Natural killer cell (primary cell): Measurements from ENCODE around the gene CLDN22. TPM values are rescaled to one million over a fixed set of nuclear protein-coding genes. Genes with fewer than 3 reads are reported as not detected.

Experiments
- ATAC-seq, 3 donors: fragments of 150-1000 bp in 2 of 3; fragments of 200-7000 bp in 1 of 3; cut with Tn5 transposase; 1 replicate in 1 of 3; 2 replicates in 2 of 3; pipeline ENCODE4 v1.10.0; 2021; ENCODE audit warnings: mild to moderate bottlenecking in 2 of 3, moderate library complexity in 2 of 3
- DNase-seq, 2 donors: peaks; one replicate each; pipeline versions ENCODE4 v3.0.0 to v3.0.0-alpha.2; 2013 to 2021; ENCODE audit warnings: mixed read lengths in 1 of 2
- H3K27ac ChIP-seq: one replicate; pipeline ENCODE4 v1.5.1; 2013; ENCODE audit warnings: mild to moderate bottlenecking, low read length
- H3K27me3 ChIP-seq: one replicate; pipeline ENCODE4 v1.6.1; 2013; ENCODE audit warnings: low read length; ENCODE audit not compliant: control insufficient read depth, insufficient read depth
- H3K36me3 ChIP-seq: one replicate; pipeline ENCODE4 v1.6.1; 2013; ENCODE audit warnings: low read length; ENCODE audit not compliant: control insufficient read depth, insufficient read depth
- H3K4me1 ChIP-seq: one replicate; pipeline ENCODE4 v1.6.1; 2013; ENCODE audit warnings: low read length; ENCODE audit not compliant: control insufficient read depth, insufficient read depth
- H3K4me3 ChIP-seq: one replicate; pipeline ENCODE4 v1.5.1; 2013; ENCODE audit warnings: low read length
- H3K9me3 ChIP-seq: one replicate; pipeline ENCODE4 v1.6.1; 2013; ENCODE audit warnings: low read length; ENCODE audit not compliant: control insufficient read depth, insufficient read depth
- H3K27ac Mint-ChIP-seq, 2 donors: one replicate each; pipeline ENCODE4 v1.8.0; 2022; ENCODE audit warnings: mild to moderate bottlenecking in 2 of 2, mixed read lengths in 2 of 2, moderate library complexity in 1 of 2
- H3K27me3 Mint-ChIP-seq, 2 donors: one replicate each; pipeline ENCODE4 v1.8.0; 2022; ENCODE audit warnings: low read depth in 2 of 2, mixed read lengths in 2 of 2
- H3K36me3 Mint-ChIP-seq: one replicate; pipeline ENCODE4 v1.8.0; 2022; ENCODE audit warnings: mixed read lengths
- H3K4me1 Mint-ChIP-seq, 2 donors: one replicate each; pipeline ENCODE4 v1.8.0; 2022; ENCODE audit warnings: mixed read lengths in 2 of 2
- H3K4me3 Mint-ChIP-seq: one replicate; pipeline ENCODE4 v1.8.0; 2022; ENCODE audit warnings: mild to moderate bottlenecking, moderate library complexity, mixed read lengths
- H3K9me3 Mint-ChIP-seq, 2 donors: one replicate each; pipeline ENCODE4 v1.8.0; 2022; ENCODE audit warnings: mixed read lengths in 2 of 2
- CTCF ChIP-seq: fragments of 200-600 bp; IDR thresholded peaks from one replicate; pipeline ENCODE4 v1.8.0; 2022; ENCODE audit warnings: antibody characterized with exemption
- whole genome bisulfite sequencing: methylation state at CpG from one replicate; pipeline ENCODE4 v1.1.7; 2013; ENCODE audit warnings: missing lambda C conversion rate; ENCODE audit not compliant: insufficient coverage; 5-methylcytosine and 5-hydroxymethylcytosine counted together
- intact Hi-C: fragments of 100-400 bp; cut with micrococcal nuclease; formaldehyde crosslinking; loops from one replicate; pipeline ENCODE4 v1.14.2; 2022
- total RNA-seq, 4 donors: library from RNA; stranded (reverse); fragments of 120-200 nt in 1 of 4; gene quantifications; one replicate each; pipeline versions ENCODE4 v1.2.3 to v1.2.4, GENCODE V29; 2013 to 2022

Gene CLDN22
- total RNA-seq, 3 donors from 2014 or later (not counting 1 experiment from before 2014, with no cell fraction given) = 0.25 to 0.60 TPM; not detected in 1

GRCh38 chr4:183318656-183319055 is 1.4 kb downstream of the CLDN22 start:
- Mint-ChIP-seq H3K4me3 (no peak overlapping the region), H3K27ac (no peak overlapping the region), H3K36me3 (no peaks in the 10 kb centered on the region), H3K9me3 (no peaks in the 10 kb centered on the region), H3K4me1 (peaks cover 18 to 36% of the 10 kb centered on the region in 2 donors), H3K27me3 (peaks cover 28 to 67% of the 10 kb centered on the region in 2 donors)
- H3K27me3 ChIP-seq = peaks cover 11% of the 10 kb centered on the region
- H3K4me3 ChIP-seq = no peak overlapping the region
- peaks cover 16% of the 10 kb centered on the region for H3K4me1 ChIP-seq
- H3K27ac ChIP-seq = no peak overlapping the region
- 65% methylated on average over 10 of the region's 10 CpGs for WGBS
- intact Hi-C loops = no loop called here
- no peak for TF ChIP-seq CTCF
- DNase-seq (no peak), ATAC-seq (peak in 2 of 3 donors; percentile 23 to 31)
- no peaks in the 10 kb centered on the region for H3K9me3 ChIP-seq
- H3K36me3 ChIP-seq = no peaks in the 10 kb centered on the region

GRCh38 chr4:183314806-183315205 is 5.3 kb downstream of the CLDN22 start:
- Histone ChIP-seq H3K9me3 (no peaks in the 10 kb centered on the region), H3K27ac (no peak overlapping the region), H3K27me3 (peaks cover 9% of the 10 kb centered on the region), H3K36me3 (no peaks in the 10 kb centered on the region), H3K4me3 (no peak overlapping the region), H3K4me1 (peaks cover 4% of the 10 kb centered on the region)
- H3K27ac Mint-ChIP-seq = no peak overlapping the region
- no peaks in the 10 kb centered on the region for H3K9me3 Mint-ChIP-seq
- H3K36me3 Mint-ChIP-seq = no peaks in the 10 kb centered on the region
- DNase-seq (no peak), ATAC-seq (no peak)
- H3K4me3 Mint-ChIP-seq = no peak overlapping the region
- no peak for TF ChIP-seq CTCF
- peaks cover 0 to 9% of the 10 kb centered on the region in 2 donors for H3K4me1 Mint-ChIP-seq
- 84% methylated on average over 9 of the region's 9 CpGs for WGBS
- intact Hi-C loops = no loop called here
- peaks cover 31 to 59% of the 10 kb centered on the region in 2 donors for H3K27me3 Mint-ChIP-seq

DNA sequence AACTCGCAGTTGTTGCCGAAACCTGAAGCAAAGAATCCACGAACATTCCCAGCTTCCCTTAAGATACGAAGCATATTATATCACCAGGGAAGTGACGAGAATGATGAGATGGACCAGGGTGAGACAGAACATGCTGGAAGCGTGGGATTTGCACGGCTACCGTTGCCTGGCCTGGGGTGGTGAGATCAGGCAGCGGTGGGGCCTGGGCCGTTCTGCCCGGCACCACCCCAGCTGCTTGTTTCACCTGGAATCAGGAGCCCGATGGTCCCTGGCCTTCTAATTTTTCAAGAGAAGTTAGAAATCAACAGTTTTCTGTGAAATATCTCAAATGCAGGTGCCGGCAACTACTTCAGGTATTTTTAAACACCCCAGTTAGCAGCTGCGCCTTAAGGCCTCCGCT is 5.7 kb downstream of the CLDN22 start:
- H3K27ac ChIP-seq = no peak overlapping the region
- ATAC-seq (no peak), DNase-seq (no peak)
- no peak overlapping the region for H3K4me3 ChIP-seq
- Mint-ChIP-seq H3K9me3 (no peaks in the 10 kb centered on the region), H3K4me1 (peaks cover 0 to 7% of the 10 kb centered on the region in 2 donors), H3K27ac (no peak overlapping the region), H3K27me3 (peaks cover 31 to 59% of the 10 kb centered on the region in 2 donors), H3K36me3 (no peaks in the 10 kb centered on the region), H3K4me3 (no peak overlapping the region)
- H3K36me3 ChIP-seq = no peaks in the 10 kb centered on the region
- H3K4me1 ChIP-seq = peaks cover 4% of the 10 kb centered on the region
- no peak for TF ChIP-seq CTCF
- 94% methylated on average over 15 of the region's 15 CpGs for WGBS
- no peaks in the 10 kb centered on the region for H3K9me3 ChIP-seq
- peaks cover 6% of the 10 kb centered on the region for H3K27me3 ChIP-seq
- intact Hi-C loops = no loop called here

- no peaks in the 10 kb centered on the region for H3K36me3 Mint-ChIP-seq
- no peak overlapping the region for H3K4me3 ChIP-seq
- intact Hi-C loops = no loop called here
- WGBS = 94% methylated on average over 5 of the region's 5 CpGs
- H3K4me3 Mint-ChIP-seq = no peak overlapping the region
- H3K9me3 ChIP-seq = no peaks in the 10 kb centered on the region
- H3K4me1 Mint-ChIP-seq = no peaks in the 10 kb centered on the region
- H3K27ac ChIP-seq = no peak overlapping the region
- no peaks in the 10 kb centered on the region for H3K9me3 Mint-ChIP-seq
- H3K27me3 Mint-ChIP-seq = peaks cover 20 to 53% of the 10 kb centered on the region in 2 donors
- H3K27me3 ChIP-seq = no peaks in the 10 kb centered on the region
- no peaks in the 10 kb centered on the region for H3K4me1 ChIP-seq
- no peak for TF ChIP-seq CTCF
- no peaks in the 10 kb centered on the region for H3K36me3 ChIP-seq
- DNase-seq = no peak
- ATAC-seq = no peak
- no peak overlapping the region for H3K27ac Mint-ChIP-seq
These were observed 7.2 kb downstream of the CLDN22 start for GRCh38 chr4:183312841-183313240.
